ENCODE results near the gene ITPRIPL1. TPM values are rescaled to one million over a fixed set of nuclear protein-coding genes. Genes with fewer than 3 reads are reported as not detected.

The ITPRIPL1 gene
- total RNA-seq, 1 donor from 2014 or later = 6.1 TPM

DNA sequence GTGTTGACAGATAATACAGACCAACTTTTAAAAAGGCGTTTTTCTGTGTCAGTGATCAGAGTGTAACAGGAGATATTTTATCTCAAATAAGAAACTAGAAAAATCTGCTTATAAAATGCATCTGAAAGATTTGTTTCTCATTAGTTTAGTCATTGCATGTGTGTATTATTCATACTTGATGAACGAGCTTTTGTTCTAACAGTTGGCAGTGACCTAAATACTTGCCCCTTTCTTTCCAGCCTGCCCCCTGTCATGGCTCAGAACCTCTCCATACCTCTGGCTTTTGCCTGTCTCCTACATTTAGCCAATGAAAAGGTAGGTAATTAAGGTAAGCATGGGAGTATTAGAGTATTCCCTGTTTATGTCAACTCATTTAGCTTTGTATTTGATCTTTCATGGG, 44.1 kb downstream of the ITPRIPL1 start:
- Mint-ChIP-seq H3K4me3 (ENCODE audit: low read depth) (no peak overlapping the region), H3K27me3 (no peaks in the 10 kb centered on the region), H3K27ac (no peak overlapping the region), H3K36me3 (ENCODE audit: insufficient read depth) (peaks cover 13% of the 10 kb centered on the region), H3K9me3 (ENCODE audit: low read depth) (no peaks in the 10 kb centered on the region), H3K4me1 (ENCODE audit: low read depth) (no peaks in the 10 kb centered on the region)
- no peak for DNase-seq (ENCODE audit: low spot score, unreplicated experiment)
- TF ChIP-seq, protein P1, sequence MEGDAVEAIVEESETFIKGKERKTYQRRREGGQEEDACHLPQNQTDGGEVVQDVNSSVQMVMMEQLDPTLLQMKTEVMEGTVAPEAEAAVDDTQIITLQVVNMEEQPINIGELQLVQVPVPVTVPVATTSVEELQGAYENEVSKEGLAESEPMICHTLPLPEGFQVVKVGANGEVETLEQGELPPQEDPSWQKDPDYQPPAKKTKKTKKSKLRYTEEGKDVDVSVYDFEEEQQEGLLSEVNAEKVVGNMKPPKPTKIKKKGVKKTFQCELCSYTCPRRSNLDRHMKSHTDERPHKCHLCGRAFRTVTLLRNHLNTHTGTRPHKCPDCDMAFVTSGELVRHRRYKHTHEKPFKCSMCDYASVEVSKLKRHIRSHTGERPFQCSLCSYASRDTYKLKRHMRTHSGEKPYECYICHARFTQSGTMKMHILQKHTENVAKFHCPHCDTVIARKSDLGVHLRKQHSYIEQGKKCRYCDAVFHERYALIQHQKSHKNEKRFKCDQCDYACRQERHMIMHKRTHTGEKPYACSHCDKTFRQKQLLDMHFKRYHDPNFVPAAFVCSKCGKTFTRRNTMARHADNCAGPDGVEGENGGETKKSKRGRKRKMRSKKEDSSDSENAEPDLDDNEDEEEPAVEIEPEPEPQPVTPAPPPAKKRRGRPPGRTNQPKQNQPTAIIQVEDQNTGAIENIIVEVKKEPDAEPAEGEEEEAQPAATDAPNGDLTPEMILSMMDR (IDR thresholded peaks at IDR 0.05; ENCODE audit: unreplicated experiment) = no peak

DNA sequence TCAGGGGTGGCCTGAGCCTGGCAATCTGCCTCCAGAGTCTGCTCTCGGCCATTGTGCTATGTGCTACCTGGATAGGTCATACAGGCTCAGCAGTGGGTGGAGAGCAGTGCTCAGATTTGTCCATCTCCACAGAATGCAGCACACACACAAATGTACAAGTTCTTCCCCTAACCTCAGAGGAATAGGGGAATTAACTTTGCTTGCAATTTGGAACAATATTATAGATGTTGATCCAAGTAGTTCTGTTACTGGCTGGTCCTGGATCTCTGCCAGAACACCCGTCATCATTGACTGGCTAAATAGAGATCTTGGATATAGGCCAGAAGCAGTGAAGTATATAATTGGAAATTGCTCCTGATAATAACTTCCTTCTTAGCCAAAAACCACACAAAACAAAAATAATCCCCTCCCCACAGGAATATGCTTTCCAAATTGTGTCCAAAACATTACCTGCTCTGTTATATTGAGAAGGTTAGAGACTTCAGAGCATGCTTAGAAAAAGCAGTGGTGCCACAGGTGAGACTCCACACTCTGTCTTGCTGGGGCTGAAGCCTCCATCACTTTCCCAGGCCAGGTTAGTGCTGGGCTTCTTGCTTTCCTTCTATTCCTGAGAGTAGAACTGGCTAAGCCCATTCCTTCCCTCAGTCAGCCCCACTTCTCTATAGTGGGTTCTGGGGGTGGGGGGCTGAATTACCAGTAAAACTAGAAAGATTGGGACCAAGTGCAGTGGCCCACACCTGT, 49.3 kb downstream of the ITPRIPL1 start:
- H3K27ac Mint-ChIP-seq = no peak overlapping the region
- no peak overlapping the region for H3K4me3 Mint-ChIP-seq (ENCODE audit: low read depth)
- H3K27me3 Mint-ChIP-seq = no peaks in the 10 kb centered on the region
- peaks cover 21% of the 10 kb centered on the region for H3K9me3 Mint-ChIP-seq (ENCODE audit: low read depth)
- TF ChIP-seq, protein P1 (IDR thresholded peaks at IDR 0.05; ENCODE audit: unreplicated experiment) = no peak
- peaks cover 13% of the 10 kb centered on the region for H3K36me3 Mint-ChIP-seq (ENCODE audit: insufficient read depth)
- DNase-seq (ENCODE audit: low spot score, unreplicated experiment) = no peak
- no peaks in the 10 kb centered on the region for H3K4me1 Mint-ChIP-seq (ENCODE audit: low read depth)

Other genes with a start within 250 kb of the ITPRIPL1 start
- 0.69 and 0.91 TPM in 2 replicates for gene ADRA2B, start 208.7 kb upstream of the ITPRIPL1 start, total RNA-seq
- 0.29 TPM in 1 of 2 replicates, not detected in the other for gene ASTL, start 186.8 kb upstream of the ITPRIPL1 start, total RNA-seq
- gene DUSP2, start 179.9 kb upstream of the ITPRIPL1 start, total RNA-seq = 0.64 and 0.93 TPM in 2 replicates
- 117 and 118 TPM in 2 replicates for gene STARD7, start 116.5 kb upstream of the ITPRIPL1 start, total RNA-seq
- 34.5 and 37.2 TPM in 2 replicates for gene TMEM127, start 59.3 kb upstream of the ITPRIPL1 start, total RNA-seq
- gene CIAO1, start 59.1 kb upstream of the ITPRIPL1 start, total RNA-seq = 77.1 and 79.2 TPM in 2 replicates
- gene SNRNP200, start 19.8 kb upstream of the ITPRIPL1 start, total RNA-seq = 223 and 235 TPM in 2 replicates
- gene NCAPH, start 10.4 kb downstream of the ITPRIPL1 start, total RNA-seq = 20.9 and 21.2 TPM in 2 replicates
- gene NEURL3, start 180.0 kb downstream of the ITPRIPL1 start, total RNA-seq = 0.78 and 0.86 TPM in 2 replicates
- gene ARID5A, start 211.4 kb downstream of the ITPRIPL1 start, total RNA-seq = 7.1 and 7.7 TPM in 2 replicates